COLO829 (cell line): ENCODE results near the gene TBCC.
"Not testable (repeated sequence)": the region's sequence is repeated elsewhere in the genome, so short reads cannot be mapped to it uniquely, and the experiment has no call there.

Experiments
- DNase-seq: peaks from one replicate; pipeline ENCODE4 v3.0.0; 2012; ENCODE audit warnings: low spot score

The TBCC gene

DNA sequence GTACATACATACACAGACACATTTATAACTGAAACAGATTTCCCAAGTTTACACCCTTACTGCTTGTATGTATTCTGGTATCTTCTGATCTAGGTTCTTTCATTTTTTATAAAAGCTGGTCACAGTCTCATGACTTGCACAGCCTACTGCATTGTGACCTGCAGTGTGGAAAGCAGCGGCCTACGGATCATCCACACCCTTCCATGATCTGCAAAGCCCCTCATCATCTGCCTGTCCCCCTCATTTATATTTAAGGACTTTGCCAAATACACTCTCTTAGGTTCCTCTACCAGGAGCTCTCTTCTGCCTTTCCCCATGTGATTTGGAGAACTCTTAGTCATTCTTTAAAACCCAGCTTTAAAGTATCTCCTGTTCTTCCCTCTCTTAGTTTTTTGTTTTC lies 23.9 kb upstream of the TBCC start:
- DNase-seq, result no peak

GRCh38 chr6:42769051-42769450 lies 23.1 kb upstream of the TBCC start:
- DNase-seq, result no peak

DNA sequence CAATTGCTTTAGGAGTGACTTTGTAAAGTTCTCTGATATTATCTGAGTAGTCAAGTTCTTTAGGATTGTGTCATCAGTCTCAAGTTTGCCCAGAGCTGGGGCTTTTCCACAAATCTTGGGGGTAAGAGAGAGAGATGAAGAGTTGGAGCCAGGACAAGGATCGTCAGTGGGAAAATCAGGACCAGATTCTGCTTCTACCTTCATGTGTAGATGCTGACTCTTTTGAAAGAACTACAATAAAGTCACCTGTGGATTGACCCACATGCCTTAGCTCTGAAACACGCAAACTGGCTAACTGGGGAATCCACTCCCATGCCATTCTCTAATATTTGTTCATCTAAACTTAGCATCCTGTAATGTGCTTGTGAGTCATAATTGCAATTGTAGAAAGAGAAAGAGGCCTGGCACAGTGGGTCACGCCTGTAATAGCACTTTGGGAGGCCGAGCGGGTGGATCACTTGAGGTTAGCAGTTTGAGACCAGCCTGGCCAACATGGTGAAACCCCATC lies 20.3 kb upstream of the TBCC start:
- no peak for DNase-seq

DNA sequence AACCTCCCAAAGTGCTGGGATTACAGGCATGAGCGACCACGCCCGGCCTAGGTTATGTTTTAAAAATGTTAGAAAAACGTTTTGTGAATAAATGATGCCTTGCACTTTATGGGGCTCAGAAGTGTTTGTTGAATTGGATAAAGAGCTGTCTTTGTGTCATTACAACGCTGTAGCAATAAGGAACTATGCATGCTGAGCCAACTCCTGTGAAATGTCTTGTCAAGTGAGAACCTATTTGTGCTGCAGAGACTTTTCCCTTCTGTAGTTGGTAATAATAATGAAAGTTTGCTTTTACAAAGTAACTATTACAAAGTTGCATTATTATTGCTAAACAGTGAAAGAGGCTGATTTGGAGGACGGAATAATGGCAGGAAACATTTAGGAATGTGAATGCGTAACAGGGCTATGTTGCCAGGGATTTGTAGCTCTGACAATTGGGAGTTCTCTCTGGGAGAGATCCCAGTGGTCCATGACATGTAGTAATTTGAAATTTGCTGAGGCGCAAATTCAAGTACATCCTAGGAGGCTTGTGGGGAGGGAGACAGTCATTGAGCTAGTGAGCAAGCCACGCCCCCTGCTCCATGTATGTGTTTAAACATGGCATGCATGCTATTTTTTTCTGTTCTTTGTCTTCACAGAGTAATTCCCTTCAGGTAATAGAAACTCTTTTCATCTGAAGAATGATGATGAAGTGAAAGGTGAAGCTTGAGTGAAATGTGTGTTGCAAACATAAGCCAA lies 19.2 kb upstream of the TBCC start:
- no peak for DNase-seq

- no peak for DNase-seq
Measured at GRCh38 chr6:42762950-42763349, 17.0 kb upstream of the TBCC start.

GRCh38 chr6:42762426-42762859 lies 16.5 kb upstream of the TBCC start:
- no peak for DNase-seq

DNA sequence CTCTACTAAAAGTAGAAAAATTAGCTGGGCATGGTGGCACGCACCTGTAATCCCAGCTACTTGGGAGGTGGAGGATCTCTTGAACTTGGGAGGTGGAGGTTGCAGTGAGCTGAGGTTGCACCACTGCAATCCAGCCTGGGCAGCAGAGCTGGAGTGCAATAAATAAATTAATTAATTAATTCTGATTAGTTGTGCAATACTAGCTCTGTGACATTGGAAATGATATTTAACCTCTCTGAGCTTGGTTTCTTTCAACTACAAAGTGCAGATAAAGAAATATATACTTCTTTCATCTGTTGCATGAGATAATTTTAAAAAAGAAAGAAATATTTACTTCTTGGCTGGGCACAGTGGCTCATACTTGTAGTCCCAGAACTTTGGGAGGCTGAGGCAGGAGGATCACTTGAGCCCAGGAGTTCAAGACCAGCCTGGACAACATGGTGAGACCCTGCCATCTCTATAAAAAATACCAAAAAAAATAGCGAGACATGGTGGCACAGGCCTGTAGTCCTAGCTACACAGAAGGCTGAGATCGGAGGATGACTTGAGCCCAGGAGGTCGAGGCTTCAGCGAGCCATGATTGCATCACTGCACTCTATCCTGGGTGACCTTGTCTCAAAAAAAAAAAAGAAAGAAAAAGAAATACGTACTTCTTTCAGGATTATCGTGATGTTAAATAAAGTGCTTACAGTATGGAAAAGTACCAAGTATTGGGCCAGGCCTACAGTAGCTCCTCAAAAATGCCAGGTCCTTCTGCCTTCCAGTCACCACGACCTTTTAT lies 15.6 kb upstream of the TBCC start:
- no peak for DNase-seq

DNA sequence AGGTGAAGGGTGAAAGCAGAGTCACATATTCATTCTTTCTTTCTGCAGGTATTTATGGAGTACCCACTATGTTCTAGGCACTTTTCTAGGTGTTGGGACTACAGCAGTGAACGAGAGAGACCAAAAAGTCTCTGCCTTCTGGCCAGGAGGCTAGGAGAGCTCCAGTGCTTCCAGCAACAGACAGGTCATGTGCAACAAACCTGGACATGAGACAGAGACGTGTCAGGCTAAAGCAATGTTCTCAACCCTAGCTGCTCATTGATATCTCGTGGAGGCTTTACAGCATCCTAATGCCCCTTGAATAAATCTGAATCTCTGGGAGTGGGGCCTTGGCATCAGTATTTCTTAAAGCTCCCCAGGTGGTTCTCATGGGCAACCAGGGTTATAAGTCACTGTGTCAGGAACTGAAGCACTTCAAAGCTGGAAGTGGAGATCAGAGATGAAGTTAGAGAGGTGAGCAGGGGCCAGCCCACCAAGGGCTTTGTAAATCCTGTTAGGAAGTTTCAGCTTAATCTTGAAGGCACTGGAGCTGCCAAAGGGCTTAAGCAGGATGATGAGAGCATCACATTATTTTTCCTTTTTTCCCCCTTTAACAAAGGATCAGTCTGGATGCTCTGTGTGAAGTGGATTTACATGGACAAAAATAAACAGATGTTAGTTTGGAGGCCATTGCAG lies 13.0 kb upstream of the TBCC start:
- no peak for DNase-seq

DNA sequence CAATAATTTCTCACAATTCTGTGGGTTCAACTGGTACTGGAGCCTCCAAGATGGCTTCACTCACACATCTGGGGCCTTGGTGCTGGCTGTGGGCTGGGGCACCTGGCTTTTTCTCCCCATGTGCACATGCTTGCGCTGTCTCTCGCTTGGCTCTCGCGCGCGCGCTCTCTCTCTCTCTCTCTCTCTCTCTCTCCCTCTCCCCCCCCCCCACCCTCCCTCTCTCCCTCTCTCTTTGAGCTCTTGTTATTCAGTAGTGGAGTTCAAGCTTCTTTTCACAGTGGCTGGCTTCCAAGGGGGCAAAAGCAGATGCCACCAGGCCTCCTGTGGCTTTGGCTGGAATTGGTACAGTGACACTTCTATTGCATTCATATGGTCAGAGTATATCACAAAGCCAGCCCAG lies 10.8 kb upstream of the TBCC start:
- DNase-seq, result no peak

DNA sequence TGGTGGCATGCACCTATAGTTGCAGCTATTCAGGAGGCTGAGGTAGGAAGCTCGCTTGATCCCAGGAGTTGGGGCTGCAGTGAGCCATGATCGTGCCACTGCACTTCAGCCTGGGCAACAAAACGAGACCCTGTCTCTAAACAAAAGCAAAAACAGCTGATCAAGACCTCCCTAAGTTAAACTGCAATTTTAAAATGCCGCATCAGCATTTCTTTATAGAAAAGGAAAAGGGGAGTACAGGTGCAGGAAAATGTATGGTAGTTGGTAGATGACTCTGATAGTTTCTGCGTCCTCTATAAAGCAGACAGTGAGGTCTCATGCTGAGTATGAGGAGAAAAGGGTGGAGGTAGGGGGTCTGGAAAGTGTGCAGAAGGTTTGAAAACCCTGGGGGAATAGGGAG lies 8.9 kb upstream of the TBCC start:
- DNase-seq, result no peak

DNA sequence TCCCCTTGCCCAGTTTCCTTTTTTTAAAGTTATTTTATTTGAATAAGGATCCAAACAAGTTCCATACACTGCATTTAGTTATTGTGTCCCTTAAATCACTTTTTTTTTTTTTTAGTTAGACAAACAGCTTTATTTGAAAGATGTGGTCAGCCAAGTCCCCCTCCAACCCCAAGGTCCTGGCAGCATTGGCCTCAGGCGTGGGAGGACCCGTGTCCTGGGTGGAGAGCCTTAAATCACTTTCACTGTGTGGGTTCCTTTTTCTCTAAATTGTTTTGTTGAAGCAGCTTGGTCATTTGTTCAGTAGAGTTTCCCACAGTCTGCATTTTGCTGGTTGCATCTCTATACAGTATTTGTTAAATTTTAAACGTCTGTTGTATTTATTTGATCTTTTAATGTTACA lies 5.2 kb upstream of the TBCC start:
- no peak for DNase-seq

GRCh38 chr6:42748203-42748898 lies 2.4 kb upstream of the TBCC start:
- no peak for DNase-seq

DNA sequence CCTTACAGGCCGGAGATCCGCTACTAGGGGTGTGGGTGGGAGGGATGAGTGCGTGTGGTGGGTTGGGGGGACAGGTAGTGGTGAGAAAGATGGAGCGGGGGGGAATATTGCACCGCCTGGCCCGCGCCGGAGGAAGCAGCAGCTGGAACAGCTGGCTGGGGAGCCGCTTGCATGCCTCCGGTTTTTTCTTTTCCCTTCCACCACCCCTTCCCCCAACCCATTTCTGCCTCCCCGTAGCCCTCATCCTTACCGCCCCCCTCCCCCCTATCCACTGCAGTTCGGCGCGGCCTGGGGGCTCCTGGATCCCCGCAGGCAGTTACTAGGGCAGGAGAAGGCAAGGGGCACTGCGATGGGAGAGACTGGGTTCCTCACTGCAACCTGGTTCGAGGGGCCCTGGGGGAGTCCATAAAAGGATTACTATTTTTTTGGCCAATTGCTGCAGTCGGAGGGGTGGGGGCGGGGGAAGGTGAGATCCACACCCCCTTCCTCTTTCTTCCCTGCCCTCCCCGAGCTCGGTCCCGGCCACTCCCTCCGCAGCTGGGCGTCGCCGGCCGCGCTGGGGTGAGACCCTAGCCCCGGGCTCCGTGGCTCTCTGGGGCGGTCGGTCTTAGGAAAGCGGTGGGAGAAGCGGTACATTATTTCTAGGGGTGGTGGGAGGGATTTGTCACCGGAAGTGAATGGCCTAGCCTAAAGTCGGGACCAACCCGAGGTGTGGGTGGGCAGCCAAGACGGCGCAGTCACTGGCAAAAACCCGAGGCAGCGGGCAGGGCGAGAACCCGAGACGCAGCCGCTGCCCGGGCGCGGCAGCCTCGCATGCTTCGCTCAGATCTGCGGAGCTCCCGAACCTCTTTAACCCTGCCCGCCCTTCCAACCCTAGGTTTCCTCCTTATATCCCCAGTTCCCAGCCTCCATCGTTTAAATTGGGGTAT lies 824 bp upstream of the TBCC start:
- peak; percentile 88 for DNase-seq

GRCh38 chr6:42745083-42745639 lies 742 bp downstream of the TBCC start:
- no peak for DNase-seq

- DNase-seq, result no peak
Measured at GRCh38 chr6:42744351-42744893, 1.5 kb downstream of the TBCC start.

- DNase-seq, result no peak
Measured at GRCh38 chr6:42742116-42742894, 3.6 kb downstream of the TBCC start.

- DNase-seq, result no peak
Measured at GRCh38 chr6:42740725-42741124, 5.2 kb downstream of the TBCC start.

GRCh38 chr6:42735976-42736375 lies 9.9 kb downstream of the TBCC start:
- no peak for DNase-seq

GRCh38 chr6:42733867-42734481 lies 11.9 kb downstream of the TBCC start:
- not testable (repeated sequence) for DNase-seq
